ENCODE measurements around the gene SLC2A5.

SLC2A5 gene

GRCh38 chr1:9081473-9081872 lies 12.0 kb upstream of the SLC2A5 start:
- no peak overlapping the region for H3K4me3 Mint-ChIP-seq
- H3K4me1 Mint-ChIP-seq, result peaks cover 61% of the 10 kb centered on the region
- CTCF ChIA-PET, result interaction anchor here (1.7 kb wide), 1 partner anchor 20 kb away, joined by 5 read pairs; no protein-coding TSS in a partner anchor
- H3K36me3 Mint-ChIP-seq, result peaks cover 3% of the 10 kb centered on the region
- DNase-seq, result no peak
- H3K27me3 Mint-ChIP-seq, result peaks cover 38% of the 10 kb centered on the region
- no peak overlapping the region for H3K27ac Mint-ChIP-seq
- H3K9me3 Mint-ChIP-seq, result no peaks in the 10 kb centered on the region

DNA sequence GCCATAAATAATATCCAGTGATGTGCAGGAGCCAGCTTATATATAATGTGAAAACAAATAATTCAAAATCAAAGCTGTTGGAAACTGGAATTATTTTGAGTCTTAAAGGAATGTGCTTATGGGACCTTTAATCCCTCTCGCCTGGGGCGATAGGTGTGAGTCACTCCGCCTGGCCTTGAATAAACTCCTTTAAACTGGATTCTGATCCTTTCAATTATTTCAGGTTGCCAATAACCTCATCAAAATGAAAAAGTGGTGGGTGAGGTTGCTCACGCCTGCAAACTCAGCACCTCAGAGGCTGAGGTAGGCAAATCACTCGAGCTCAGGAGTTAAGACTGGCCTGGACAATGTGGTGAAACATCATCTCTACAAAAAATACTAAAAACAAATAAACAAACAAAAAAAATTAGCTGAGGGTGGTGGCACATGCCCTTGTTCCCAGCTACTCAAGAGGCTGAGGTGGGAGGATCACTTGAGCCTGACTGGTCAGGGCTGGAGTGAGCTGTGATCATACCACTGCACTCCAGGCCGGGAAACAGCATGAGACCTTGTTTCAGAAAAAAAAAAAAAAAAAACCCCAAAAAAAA lies 11.4 kb upstream of the SLC2A5 start:
- no peak overlapping the region for H3K4me3 Mint-ChIP-seq
- H3K36me3 Mint-ChIP-seq, result peaks cover 3% of the 10 kb centered on the region
- no peaks in the 10 kb centered on the region for H3K9me3 Mint-ChIP-seq
- H3K27ac Mint-ChIP-seq, result no peak overlapping the region
- H3K4me1 Mint-ChIP-seq, result peaks cover 66% of the 10 kb centered on the region
- CTCF ChIA-PET, result interaction anchor here (0.5 to 1.7 kb wide), 4 partner anchors 21 to 161 kb away, joined by 3 to 5 read pairs (median 3); no protein-coding TSS in a partner anchor
- peaks cover 34% of the 10 kb centered on the region for H3K27me3 Mint-ChIP-seq
- DNase-seq, result no peak

DNA sequence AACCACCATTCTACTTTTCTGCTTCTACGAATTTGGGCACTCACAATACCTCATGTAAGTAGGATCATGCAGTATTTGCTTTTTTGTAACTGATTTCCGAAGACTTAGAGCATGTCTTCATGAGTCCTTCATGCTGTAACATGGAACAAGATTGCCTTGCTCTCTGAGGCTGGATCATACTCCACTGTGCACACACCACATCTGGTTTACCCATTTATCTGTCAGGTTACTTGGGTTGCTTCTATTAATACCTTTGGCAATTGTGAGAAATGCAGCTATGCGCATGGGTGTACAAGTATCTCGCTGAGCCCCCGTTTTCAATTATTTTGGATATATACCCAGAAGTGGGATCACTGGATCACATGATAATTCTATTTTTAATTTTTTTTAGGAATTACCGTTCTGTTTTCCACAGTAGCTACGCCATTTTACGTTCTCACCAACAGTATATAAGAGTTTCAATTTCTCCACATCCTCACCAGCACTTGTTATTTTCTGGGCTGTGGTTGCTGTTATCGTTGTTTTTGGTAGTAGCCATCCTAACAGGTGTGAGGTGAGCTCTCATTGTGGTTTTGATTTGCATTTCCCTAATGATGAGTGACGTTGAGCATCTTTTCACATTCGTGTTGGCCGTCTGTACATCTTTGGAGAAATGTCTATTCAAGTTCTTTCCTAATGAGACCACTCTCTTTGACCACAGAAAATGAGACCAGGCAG lies 10.7 kb upstream of the SLC2A5 start:
- no peak overlapping the region for H3K27ac Mint-ChIP-seq
- H3K4me1 Mint-ChIP-seq, result peaks cover 70% of the 10 kb centered on the region
- no peak overlapping the region for H3K4me3 Mint-ChIP-seq
- CTCF ChIA-PET, result interaction anchor here (0.5 to 1.7 kb wide), 3 partner anchors 21 to 161 kb away, joined by 3 to 5 read pairs (median 3); no protein-coding TSS in a partner anchor
- H3K36me3 Mint-ChIP-seq, result peaks cover 3% of the 10 kb centered on the region
- peaks cover 28% of the 10 kb centered on the region for H3K27me3 Mint-ChIP-seq
- DNase-seq, result no peak
- no peaks in the 10 kb centered on the region for H3K9me3 Mint-ChIP-seq

GRCh38 chr1:9078752-9079500 lies 9.5 kb upstream of the SLC2A5 start:
- Mint-ChIP-seq H3K9me3 (no peaks in the 10 kb centered on the region), H3K27ac (no peak overlapping the region), H3K4me1 (peaks cover 75% of the 10 kb centered on the region), H3K36me3 (peaks cover 3% of the 10 kb centered on the region), H3K27me3 (peaks cover 28% of the 10 kb centered on the region), H3K4me3 (no peak overlapping the region)
- peak; percentile 27 for DNase-seq
- CTCF ChIA-PET, result interaction anchor here (0.8 to 0.9 kb wide), 2 partner anchors 29 to 74 kb away, joined by 3 to 4 read pairs; no protein-coding TSS in a partner anchor

DNA sequence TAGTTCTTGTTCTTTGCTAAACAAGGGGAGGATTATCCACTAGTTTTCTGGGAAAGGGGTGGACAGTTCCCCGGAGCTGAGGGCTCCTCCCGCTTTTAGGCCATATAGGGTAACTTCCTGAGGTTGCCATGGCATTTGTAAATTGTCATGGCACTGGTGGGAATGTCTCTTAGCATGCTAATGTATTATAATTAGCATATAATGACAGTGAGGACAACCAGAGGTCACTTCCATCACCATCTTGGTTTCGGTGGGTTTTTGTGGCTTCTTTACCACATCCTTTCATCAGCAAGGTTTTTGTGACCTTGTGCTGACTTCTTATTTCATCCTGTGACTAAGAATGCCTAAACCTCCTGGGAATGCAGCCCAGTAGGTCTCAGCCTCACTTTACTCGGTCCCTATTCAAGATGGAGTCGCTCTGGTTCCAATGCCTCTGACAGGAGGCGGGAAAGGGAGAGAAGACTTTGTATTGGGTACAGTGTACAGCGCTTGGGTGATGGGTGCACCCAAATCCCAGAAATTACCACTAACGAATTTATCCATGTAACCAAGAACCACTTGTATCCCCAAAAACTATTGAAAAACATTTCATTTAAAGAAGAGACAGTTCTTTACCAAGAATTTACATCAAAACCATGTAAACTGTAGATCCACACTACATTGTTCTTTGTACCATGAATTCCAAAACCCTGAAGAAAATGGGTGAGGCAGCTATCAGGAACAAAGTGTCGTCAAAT lies 8.7 kb upstream of the SLC2A5 start:
- Mint-ChIP-seq H3K4me3 (peak overlapping the region; percentile 5), H3K9me3 (no peaks in the 10 kb centered on the region), H3K4me1 (peaks cover 71% of the 10 kb centered on the region), H3K27me3 (peaks cover 33% of the 10 kb centered on the region), H3K27ac (no peak overlapping the region), H3K36me3 (peaks cover 3% of the 10 kb centered on the region)
- CTCF ChIA-PET, result interaction anchor here (0.8 to 0.9 kb wide), 2 partner anchors 30 to 73 kb away, joined by 3 to 4 read pairs; no protein-coding TSS in a partner anchor
- DNase-seq, result peak; percentile 52

DNA sequence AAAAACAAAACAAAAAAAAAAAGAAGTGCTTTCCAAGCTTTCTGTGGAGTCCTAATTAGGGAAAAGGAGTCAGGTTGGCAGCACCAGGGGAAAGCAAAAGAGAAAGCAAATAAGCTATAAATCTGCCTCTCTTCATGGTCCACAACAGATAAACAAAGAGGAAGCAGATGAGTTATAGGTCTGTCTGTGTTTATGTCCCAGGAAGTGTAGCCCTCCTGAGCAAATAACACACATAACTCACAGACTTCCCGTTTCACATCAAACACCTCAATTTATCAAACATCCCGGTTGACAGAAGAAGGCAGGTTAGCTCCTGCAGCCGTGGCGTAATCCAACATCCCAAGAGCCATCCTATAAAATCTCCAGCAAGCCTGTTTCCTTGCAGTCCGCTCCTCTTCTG lies 5.6 kb upstream of the SLC2A5 start:
- peaks cover 3% of the 10 kb centered on the region for H3K36me3 Mint-ChIP-seq
- no peaks in the 10 kb centered on the region for H3K9me3 Mint-ChIP-seq
- peaks cover 46% of the 10 kb centered on the region for H3K4me1 Mint-ChIP-seq
- H3K4me3 Mint-ChIP-seq, result no peak overlapping the region
- CTCF ChIA-PET, result interaction anchor here (1.1 to 1.3 kb wide), 2 partner anchors 8 to 70 kb away, joined by 3 to 4 read pairs; no protein-coding TSS in a partner anchor
- peaks cover 26% of the 10 kb centered on the region for H3K27me3 Mint-ChIP-seq
- H3K27ac Mint-ChIP-seq, result no peak overlapping the region
- DNase-seq, result no peak

- H3K27ac Mint-ChIP-seq, result no peak overlapping the region
- no peaks in the 10 kb centered on the region for H3K36me3 Mint-ChIP-seq
- H3K4me1 Mint-ChIP-seq, result peaks cover 40% of the 10 kb centered on the region
- no peak overlapping the region for H3K4me3 Mint-ChIP-seq
- DNase-seq, result no peak
- H3K9me3 Mint-ChIP-seq, result no peaks in the 10 kb centered on the region
- CTCF ChIA-PET, result no interaction called here
- peaks cover 15% of the 10 kb centered on the region for H3K27me3 Mint-ChIP-seq
Observed at GRCh38 chr1:9073143-9073542, 3.7 kb upstream of the SLC2A5 start.

- Mint-ChIP-seq H3K36me3 (no peaks in the 10 kb centered on the region), H3K27ac (no peak overlapping the region), H3K4me3 (no peak overlapping the region), H3K4me1 (peaks cover 34% of the 10 kb centered on the region), H3K27me3 (peaks cover 24% of the 10 kb centered on the region), H3K9me3 (no peaks in the 10 kb centered on the region)
- DNase-seq, result no peak
- CTCF ChIA-PET, result no interaction called here
Observed at GRCh38 chr1:9071554-9072235, 2.3 kb upstream of the SLC2A5 start.

DNA sequence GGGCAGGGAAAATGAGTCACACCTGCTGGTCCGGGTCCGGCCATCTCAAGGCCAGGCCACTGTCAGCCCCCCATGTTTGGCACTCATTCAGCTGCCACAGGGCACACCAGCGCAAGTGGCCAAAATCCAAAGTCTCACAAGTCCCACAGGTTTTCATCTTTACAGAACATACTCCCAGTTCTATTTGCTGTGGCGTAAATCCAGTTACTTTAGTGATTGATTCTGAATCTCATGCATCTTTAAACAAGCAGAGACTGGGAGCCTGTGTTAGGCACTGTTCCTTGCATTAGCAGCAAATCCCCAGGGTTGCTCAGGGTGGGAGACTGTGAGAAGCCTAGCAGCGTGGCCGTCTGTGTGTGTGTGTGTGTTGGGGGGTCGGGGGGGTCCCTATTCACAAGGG lies 1.1 kb upstream of the SLC2A5 start:
- Mint-ChIP-seq H3K4me1 (peaks cover 26% of the 10 kb centered on the region), H3K27ac (no peak overlapping the region), H3K9me3 (no peaks in the 10 kb centered on the region), H3K36me3 (no peaks in the 10 kb centered on the region), H3K4me3 (no peak overlapping the region), H3K27me3 (peaks cover 30% of the 10 kb centered on the region)
- no peak for DNase-seq
- CTCF ChIA-PET, result no interaction called here

- peaks cover 12% of the 10 kb centered on the region for H3K4me1 Mint-ChIP-seq
- DNase-seq, result no peak
- no peaks in the 10 kb centered on the region for H3K36me3 Mint-ChIP-seq
- H3K9me3 Mint-ChIP-seq, result no peaks in the 10 kb centered on the region
- no peak overlapping the region for H3K4me3 Mint-ChIP-seq
- no peak overlapping the region for H3K27ac Mint-ChIP-seq
- H3K27me3 Mint-ChIP-seq, result peaks cover 36% of the 10 kb centered on the region
- CTCF ChIA-PET, result no interaction called here
Observed at GRCh38 chr1:9068981-9069325, 482 bp downstream of the SLC2A5 start.

- Mint-ChIP-seq H3K36me3 (no peaks in the 10 kb centered on the region), H3K4me3 (no peak overlapping the region), H3K27me3 (peaks cover 30% of the 10 kb centered on the region), H3K4me1 (peaks cover 12% of the 10 kb centered on the region), H3K9me3 (no peaks in the 10 kb centered on the region), H3K27ac (no peak overlapping the region)
- DNase-seq, result no peak
- CTCF ChIA-PET, result no interaction called here
Observed at GRCh38 chr1:9066945-9067807, 2.3 kb downstream of the SLC2A5 start.

GRCh38 chr1:9065213-9065751 lies 4.2 kb downstream of the SLC2A5 start:
- Mint-ChIP-seq H3K27ac (no peak overlapping the region), H3K36me3 (no peaks in the 10 kb centered on the region), H3K9me3 (no peaks in the 10 kb centered on the region), H3K4me3 (no peak overlapping the region), H3K4me1 (peaks cover 12% of the 10 kb centered on the region), H3K27me3 (peaks cover 33% of the 10 kb centered on the region)
- CTCF ChIA-PET, result no interaction called here
- DNase-seq, result no peak

- no peak for DNase-seq
- no peak overlapping the region for H3K27ac Mint-ChIP-seq
- CTCF ChIA-PET, result no interaction called here
- H3K27me3 Mint-ChIP-seq, result peaks cover 26% of the 10 kb centered on the region
- H3K4me1 Mint-ChIP-seq, result no peaks in the 10 kb centered on the region
- no peaks in the 10 kb centered on the region for H3K36me3 Mint-ChIP-seq
- no peak overlapping the region for H3K4me3 Mint-ChIP-seq
- H3K9me3 Mint-ChIP-seq, result no peaks in the 10 kb centered on the region
Observed at GRCh38 chr1:9062846-9063245, 6.6 kb downstream of the SLC2A5 start.

All from activated naive CD4-positive, alpha-beta T cell treated with anti-CD3 and anti-CD28 coated beads, Interleukin-2, amount 10 ng/mL, durations not matched to agents 7 days and 5 days (primary cell).